ENCODE measurements around the gene MPC2. TPM values are rescaled to one million over a fixed set of nuclear protein-coding genes. Genes with fewer than 3 reads are reported as not detected.

Gene MPC2
- total and polyA plus RNA-seq, 12 donors: 131 to 268 (median 222) TPM

- 61 to 77% methylated on average over 3 of the region's 3 CpGs for WGBS, 2 donors
- peaks cover 0 to 61% (median 0%) of the 10 kb centered on the region in 9 donors for H3K36me3 ChIP-seq
- peaks cover 0 to 29% (median 10%) of the 10 kb centered on the region in 9 donors for H3K4me1 ChIP-seq
- peaks cover 0 to 13% (median 0%) of the 10 kb centered on the region in 11 donors for H3K9me3 ChIP-seq
- intact Hi-C loops (cut with DNase I): no loop called here
- H3K27me3 ChIP-seq: no peaks in the 10 kb centered on the region
- TF ChIP-seq CTCF (IDR thresholded peaks at IDR 0.05): no peak
- H3K4me3 ChIP-seq: no peak overlapping the region
- no peak overlapping the region for H3K27ac ChIP-seq
- ATAC-seq: peak in 1 of 8 donors; percentile 8
- DNase-seq: no peak
Observed at GRCh38 chr1:167968569-167968968, 31.7 kb upstream of the MPC2 start.

- intact Hi-C loops (cut with DNase I): no loop called here
- Histone ChIP-seq H3K9me3 (peaks cover 0 to 13% (median 0%) of the 10 kb centered on the region in 11 donors), H3K27me3 (no peaks in the 10 kb centered on the region), H3K4me3 (no peak overlapping the region), H3K27ac (no peak overlapping the region), H3K36me3 (peaks cover 0 to 57% (median 0%) of the 10 kb centered on the region in 9 donors), H3K4me1 (peaks cover 0 to 26% (median 10%) of the 10 kb centered on the region in 9 donors)
- no peak for DNase-seq
- no peak for ATAC-seq
- WGBS, 2 donors: 83 to 92% methylated on average over 4 of the region's 4 CpGs
- no peak for TF ChIP-seq CTCF (IDR thresholded peaks at IDR 0.05)
Observed at GRCh38 chr1:167966050-167966449, 29.2 kb upstream of the MPC2 start.

GRCh38 chr1:167964646-167965045 lies 27.8 kb upstream of the MPC2 start:
- peaks cover 0 to 31% (median 10%) of the 10 kb centered on the region in 9 donors for H3K4me1 ChIP-seq
- no peaks in the 10 kb centered on the region for H3K27me3 ChIP-seq
- TF ChIP-seq CTCF (IDR thresholded peaks at IDR 0.05): no peak
- H3K36me3 ChIP-seq: peaks cover 0 to 43% (median 0%) of the 10 kb centered on the region in 9 donors
- peak overlapping the region in 2 of 10 donors; percentile 56 to 67 for H3K27ac ChIP-seq
- WGBS, 2 donors: 50 to 57% methylated on average over 4 of the region's 4 CpGs
- H3K9me3 ChIP-seq: peaks cover 0 to 13% (median 0%) of the 10 kb centered on the region in 11 donors
- DNase-seq (no peak), ATAC-seq (peak in 2 of 8 donors; percentile 27 to 35)
- intact Hi-C loops (cut with DNase I): no loop called here
- H3K4me3 ChIP-seq: no peak overlapping the region

GRCh38 chr1:167957710-167958109 lies 20.8 kb upstream of the MPC2 start:
- peaks cover 0 to 45% (median 11%) of the 10 kb centered on the region in 9 donors for H3K36me3 ChIP-seq
- DNase-seq (no peak), ATAC-seq (no peak)
- no peaks in the 10 kb centered on the region for H3K9me3 ChIP-seq
- peaks cover 0 to 15% (median 0%) of the 10 kb centered on the region in 9 donors for H3K4me1 ChIP-seq
- no peak overlapping the region for H3K27ac ChIP-seq
- H3K27me3 ChIP-seq: no peaks in the 10 kb centered on the region
- no peak for TF ChIP-seq CTCF (IDR thresholded peaks at IDR 0.05)
- no peak overlapping the region for H3K4me3 ChIP-seq
- intact Hi-C loops (cut with DNase I): no loop called here
